ENCODE results near the gene ZDHHC1.
A peak's percentile ranks its signal among the peaks of the same experiment; 100 is the strongest.

DNA sequence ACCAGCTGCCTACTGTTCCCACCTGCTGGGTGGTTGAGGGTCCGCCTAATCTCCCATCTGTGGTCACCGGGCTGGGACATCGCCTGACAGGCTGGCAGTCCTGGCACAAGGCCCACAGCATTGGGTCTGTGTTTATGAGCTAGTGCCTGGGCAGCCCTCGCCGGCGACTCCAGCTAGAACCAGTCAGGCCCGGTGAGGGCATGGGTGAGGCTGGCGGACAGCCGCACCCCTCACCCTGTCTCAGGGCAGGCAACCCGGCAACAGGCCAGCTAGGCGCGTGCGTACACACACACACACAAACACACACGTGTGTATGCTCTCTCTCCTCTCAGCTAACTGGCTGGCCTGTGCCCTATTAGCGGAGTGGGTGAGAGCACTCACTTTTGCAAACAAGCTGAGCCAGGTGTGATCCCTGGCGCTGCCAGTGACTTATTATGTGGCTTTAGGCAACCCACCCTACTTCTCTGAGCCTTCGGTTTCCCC, 25.0 kb upstream of the ZDHHC1 start:
- TF ChIP-seq POLR2AphosphoS5 (IDR thresholded peaks at IDR 0.05) (peak; percentile 87), CTCF (IDR thresholded peaks at IDR 0.05) (peak in 1 of 4 experiments; percentile 7), POLR2A (IDR thresholded peaks at IDR 0.05) (peak; percentile 25)

Data from prostate gland (tissue), 2 donors.